A673 (cell line): ENCODE results near the gene ZNF91.

ENCODE experiments used
- EZH2 ChIP-seq: fragments of 200-600 bp; sonication (generic); IDR thresholded peaks from 2 replicates; pipeline ENCODE4 v1.6.1; 2017; ENCODE audit warnings: borderline replicate concordance, low read depth, mild to moderate bottlenecking, mixed read lengths, antibody characterized with exemption, low read length; ENCODE audit not compliant: poor library complexity, severe bottlenecking
- TF ChIP-seq, protein P1 (sequence below): fragments of 300-800, 200-600 bp; sonication (generic); conservative IDR thresholded peaks from 2 replicates; pipeline ENCODE4 v1.5.1; 2017; ENCODE audit warnings: low read depth, mild to moderate bottlenecking, antibody characterized with exemption, low read length, moderate library complexity, mixed read lengths

- TF ChIP-seq, protein P1, sequence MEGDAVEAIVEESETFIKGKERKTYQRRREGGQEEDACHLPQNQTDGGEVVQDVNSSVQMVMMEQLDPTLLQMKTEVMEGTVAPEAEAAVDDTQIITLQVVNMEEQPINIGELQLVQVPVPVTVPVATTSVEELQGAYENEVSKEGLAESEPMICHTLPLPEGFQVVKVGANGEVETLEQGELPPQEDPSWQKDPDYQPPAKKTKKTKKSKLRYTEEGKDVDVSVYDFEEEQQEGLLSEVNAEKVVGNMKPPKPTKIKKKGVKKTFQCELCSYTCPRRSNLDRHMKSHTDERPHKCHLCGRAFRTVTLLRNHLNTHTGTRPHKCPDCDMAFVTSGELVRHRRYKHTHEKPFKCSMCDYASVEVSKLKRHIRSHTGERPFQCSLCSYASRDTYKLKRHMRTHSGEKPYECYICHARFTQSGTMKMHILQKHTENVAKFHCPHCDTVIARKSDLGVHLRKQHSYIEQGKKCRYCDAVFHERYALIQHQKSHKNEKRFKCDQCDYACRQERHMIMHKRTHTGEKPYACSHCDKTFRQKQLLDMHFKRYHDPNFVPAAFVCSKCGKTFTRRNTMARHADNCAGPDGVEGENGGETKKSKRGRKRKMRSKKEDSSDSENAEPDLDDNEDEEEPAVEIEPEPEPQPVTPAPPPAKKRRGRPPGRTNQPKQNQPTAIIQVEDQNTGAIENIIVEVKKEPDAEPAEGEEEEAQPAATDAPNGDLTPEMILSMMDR, result no peak
- TF ChIP-seq EZH2, result no peak
Observed at GRCh38 chr19:23415561-23416191, 20.4 kb upstream of the ZNF91 start.
